HG02970 (cell line): ENCODE measurements around the gene SLC27A2.
"Not testable (repeated sequence)": the region's sequence is repeated elsewhere in the genome, so short reads cannot be mapped to it uniquely, and the experiment has no call there.

Experiments used
- ATAC-seq: cut with Tn5 transposase; IDR thresholded peaks from one replicate; pipeline ENCODE4 v1.9.1; 2021; ENCODE audit warnings: mild to moderate bottlenecking, moderate library complexity, moderate number of reproducible peaks; ENCODE audit not compliant: unreplicated experiment, low FRiP score

The SLC27A2 gene

GRCh38 chr15:50162969-50163718 is 18.9 kb upstream of the SLC27A2 start:
- no peak for ATAC-seq

DNA sequence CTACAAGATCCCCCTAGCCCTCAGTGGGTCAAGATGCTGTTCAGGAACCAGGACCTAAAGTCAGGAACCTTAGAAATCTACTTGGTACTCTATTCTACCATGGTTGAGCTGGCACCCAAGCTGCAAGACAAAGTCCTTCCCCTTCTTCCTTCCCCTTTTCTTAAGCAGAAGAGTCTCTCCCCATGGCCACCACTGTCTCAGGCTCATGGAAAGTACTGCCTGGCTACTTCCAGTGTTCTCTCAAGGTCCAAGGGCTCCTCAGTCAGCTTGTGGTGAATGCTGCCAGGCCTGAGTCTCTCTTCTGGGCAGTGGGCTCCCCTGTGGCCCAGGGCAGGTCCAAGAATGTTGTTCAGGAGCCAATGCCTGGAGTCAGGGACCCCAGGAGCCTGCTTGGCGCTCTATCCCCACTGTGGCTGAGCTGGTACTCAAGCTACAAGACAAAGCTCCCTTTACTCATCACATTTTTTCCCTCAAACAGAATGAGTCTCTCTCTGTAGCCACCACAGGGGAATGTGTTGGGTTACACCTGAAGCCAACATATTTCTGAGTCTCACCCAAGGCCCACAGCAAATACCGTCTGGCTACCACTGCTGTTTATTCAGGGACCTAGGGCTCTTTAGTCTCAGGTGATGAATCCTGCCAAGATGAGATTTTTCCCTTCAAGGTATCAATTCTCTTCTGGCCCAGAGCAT is 18.1 kb upstream of the SLC27A2 start:
- no peak for ATAC-seq

- no peak for ATAC-seq
Observed at GRCh38 chr15:50164458-50164857, 17.5 kb upstream of the SLC27A2 start.

DNA sequence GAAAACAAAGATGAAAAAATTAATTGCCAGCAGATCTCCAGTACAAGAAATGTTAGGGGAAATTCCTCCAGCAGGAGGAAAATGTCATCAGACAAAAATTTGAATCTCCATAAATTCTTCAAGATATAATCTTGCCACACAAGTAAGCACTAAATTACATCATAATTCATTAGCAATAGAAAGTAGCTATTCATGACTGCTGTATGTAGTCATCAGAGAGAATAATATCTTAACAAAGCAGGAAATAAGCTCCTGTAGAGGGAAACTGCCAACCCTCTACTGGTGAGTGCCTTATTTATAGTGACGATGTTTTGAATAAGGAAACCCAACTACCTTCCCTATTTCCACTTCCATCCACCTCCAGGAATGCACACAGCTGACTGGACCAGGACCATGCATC is 15.8 kb upstream of the SLC27A2 start:
- no peak for ATAC-seq

DNA sequence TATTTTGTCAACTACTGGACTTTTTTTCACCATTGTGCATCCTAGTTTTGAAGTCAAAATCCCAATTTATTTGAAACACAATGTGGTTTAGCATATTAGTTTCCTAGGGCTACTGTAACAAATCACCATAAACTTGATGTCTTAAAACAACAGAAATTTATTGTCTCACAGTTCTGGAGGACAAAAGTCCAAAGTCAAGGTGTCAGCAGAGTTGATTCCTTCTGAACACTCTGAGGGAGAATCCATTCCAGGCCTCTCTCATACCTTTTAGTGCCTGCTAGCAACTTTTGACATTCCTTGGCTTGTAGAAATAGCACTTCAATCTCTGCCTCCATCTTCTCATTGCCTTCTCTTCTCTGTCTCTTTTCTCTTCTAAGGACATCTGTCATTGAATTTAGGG is 14.9 kb upstream of the SLC27A2 start:
- ATAC-seq = no peak

DNA sequence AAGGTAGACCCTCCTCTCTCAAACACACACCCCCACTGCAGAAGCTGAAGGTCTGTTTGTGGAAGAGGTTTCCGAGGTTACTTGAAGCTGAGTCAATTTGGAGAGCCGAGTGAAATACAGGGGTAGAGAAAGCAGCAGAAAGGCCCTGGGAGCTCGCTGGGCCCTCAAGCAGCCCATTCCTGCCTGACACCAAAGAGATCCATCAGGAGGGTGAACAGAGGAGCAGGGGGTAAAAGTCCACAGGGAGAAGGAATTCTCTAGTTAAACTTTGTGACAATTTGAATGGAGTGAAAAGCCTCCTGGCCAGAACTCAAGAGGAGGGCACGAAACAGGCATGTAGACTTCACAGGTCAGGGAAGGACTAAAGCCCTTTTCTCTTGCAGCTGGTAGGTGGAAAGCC is 13.6 kb upstream of the SLC27A2 start:
- no peak for ATAC-seq

DNA sequence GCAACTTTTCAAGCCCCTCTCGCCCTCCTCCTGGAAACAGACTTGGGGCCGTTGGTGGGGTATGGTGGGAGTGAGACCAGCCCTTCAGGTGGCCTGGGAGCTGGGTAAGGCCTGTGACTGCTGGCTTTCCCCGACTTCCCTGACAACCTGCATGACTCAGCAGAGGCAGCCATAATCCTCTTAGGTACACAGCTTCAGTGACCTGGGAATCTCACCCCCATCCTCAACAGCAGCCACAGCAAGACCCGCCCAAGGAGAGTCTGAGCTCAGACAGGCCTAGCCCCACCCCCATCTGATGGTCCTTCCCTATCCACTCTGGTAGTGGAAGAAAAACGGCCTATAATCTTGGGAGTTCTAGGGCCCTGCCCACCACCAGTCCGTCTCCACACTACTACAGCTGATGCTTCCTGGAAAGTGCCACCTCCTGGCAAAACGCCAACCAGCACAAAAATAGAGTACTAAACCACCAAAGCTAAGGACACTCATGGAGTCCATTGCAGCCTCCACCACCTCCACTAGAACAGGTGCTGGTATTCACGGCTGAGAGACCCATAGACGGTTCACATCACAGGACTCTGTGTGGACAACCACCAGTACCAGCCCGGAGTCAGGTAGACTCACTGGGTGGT is 13.1 kb upstream of the SLC27A2 start:
- ATAC-seq = no peak

GRCh38 chr15:50172360-50172895 is 9.6 kb upstream of the SLC27A2 start:
- not testable (repeated sequence) for ATAC-seq

GRCh38 chr15:50176869-50177268 is 5.1 kb upstream of the SLC27A2 start:
- no peak for ATAC-seq

GRCh38 chr15:50180091-50180490 is 1.9 kb upstream of the SLC27A2 start:
- no peak for ATAC-seq

GRCh38 chr15:50180582-50180981 is 1.4 kb upstream of the SLC27A2 start:
- no peak for ATAC-seq

GRCh38 chr15:50181201-50181968 is 611 bp upstream of the SLC27A2 start:
- ATAC-seq = no peak

DNA sequence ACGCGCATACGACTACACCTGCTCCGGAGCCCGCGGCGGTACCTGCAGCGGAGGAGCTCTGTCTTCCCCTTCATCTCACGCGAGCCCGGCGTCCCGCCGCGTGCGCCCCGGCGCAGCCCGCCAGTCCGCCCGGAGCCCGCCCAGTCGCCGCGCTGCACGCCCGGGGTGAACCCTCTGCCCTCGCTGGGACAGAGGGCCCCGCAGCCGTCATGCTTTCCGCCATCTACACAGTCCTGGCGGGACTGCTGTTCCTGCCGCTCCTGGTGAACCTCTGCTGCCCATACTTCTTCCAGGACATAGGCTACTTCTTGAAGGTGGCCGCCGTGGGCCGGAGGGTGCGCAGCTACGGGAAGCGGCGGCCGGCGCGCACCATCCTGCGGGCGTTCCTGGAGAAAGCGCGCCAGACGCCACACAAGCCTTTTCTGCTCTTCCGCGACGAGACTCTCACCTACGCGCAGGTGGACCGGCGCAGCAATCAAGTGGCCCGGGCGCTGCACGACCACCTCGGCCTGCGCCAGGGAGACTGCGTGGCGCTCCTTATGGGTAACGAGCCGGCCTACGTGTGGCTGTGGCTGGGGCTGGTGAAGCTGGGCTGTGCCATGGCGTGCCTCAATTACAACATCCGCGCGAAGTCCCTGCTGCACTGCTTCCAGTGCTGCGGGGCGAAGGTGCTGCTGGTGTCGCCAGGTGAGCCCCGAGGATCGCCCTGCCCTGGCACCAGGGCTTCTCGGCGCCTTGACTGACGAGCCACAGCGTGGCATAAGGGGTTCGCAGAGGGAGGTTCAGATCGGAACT is 420 bp downstream of the SLC27A2 start:
- peak; percentile 45 for ATAC-seq

GRCh38 chr15:50183112-50183794 is 1.3 kb downstream of the SLC27A2 start:
- no peak for ATAC-seq

- no peak for ATAC-seq
Observed at GRCh38 chr15:50184863-50185504, 3.0 kb downstream of the SLC27A2 start.

- no peak for ATAC-seq
Observed at GRCh38 chr15:50186090-50186489, 4.1 kb downstream of the SLC27A2 start.

GRCh38 chr15:50186752-50187151 is 4.8 kb downstream of the SLC27A2 start:
- no peak for ATAC-seq

DNA sequence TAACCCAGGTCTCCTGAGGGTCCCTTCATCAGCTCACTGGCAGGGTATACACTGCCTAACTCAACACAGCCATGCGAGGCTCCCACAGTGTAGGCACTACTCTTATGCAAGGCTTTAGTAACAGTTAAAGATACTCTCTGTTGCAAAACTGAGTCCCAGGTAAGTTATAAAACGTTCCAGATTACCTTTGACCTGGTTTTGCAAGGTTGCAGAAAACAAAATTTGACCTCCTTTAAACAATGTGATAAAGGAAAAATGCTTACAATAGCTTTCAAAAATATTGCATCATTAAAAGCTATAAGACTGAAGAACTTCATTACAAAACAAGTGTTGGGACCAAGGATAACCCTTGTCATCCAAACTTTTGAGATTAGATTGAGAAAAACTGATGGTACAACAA is 5.5 kb downstream of the SLC27A2 start:
- no peak for ATAC-seq

GRCh38 chr15:50187997-50188396 is 6.0 kb downstream of the SLC27A2 start:
- no peak for ATAC-seq
